CD1c-positive myeloid dendritic cell (primary cell): ENCODE data around the gene ANAPC7.
"Not testable (repeated sequence)": the region's sequence is repeated elsewhere in the genome, so short reads cannot be mapped to it uniquely, and the experiment has no call there.

ENCODE experiments used
- DNase-seq: peaks from one replicate; pipeline ENCODE4 v3.0.0-alpha.2; 2016; ENCODE audit errors: extremely low spot score

ANAPC7 gene, protein sequence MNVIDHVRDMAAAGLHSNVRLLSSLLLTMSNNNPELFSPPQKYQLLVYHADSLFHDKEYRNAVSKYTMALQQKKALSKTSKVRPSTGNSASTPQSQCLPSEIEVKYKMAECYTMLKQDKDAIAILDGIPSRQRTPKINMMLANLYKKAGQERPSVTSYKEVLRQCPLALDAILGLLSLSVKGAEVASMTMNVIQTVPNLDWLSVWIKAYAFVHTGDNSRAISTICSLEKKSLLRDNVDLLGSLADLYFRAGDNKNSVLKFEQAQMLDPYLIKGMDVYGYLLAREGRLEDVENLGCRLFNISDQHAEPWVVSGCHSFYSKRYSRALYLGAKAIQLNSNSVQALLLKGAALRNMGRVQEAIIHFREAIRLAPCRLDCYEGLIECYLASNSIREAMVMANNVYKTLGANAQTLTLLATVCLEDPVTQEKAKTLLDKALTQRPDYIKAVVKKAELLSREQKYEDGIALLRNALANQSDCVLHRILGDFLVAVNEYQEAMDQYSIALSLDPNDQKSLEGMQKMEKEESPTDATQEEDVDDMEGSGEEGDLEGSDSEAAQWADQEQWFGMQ

DNA sequence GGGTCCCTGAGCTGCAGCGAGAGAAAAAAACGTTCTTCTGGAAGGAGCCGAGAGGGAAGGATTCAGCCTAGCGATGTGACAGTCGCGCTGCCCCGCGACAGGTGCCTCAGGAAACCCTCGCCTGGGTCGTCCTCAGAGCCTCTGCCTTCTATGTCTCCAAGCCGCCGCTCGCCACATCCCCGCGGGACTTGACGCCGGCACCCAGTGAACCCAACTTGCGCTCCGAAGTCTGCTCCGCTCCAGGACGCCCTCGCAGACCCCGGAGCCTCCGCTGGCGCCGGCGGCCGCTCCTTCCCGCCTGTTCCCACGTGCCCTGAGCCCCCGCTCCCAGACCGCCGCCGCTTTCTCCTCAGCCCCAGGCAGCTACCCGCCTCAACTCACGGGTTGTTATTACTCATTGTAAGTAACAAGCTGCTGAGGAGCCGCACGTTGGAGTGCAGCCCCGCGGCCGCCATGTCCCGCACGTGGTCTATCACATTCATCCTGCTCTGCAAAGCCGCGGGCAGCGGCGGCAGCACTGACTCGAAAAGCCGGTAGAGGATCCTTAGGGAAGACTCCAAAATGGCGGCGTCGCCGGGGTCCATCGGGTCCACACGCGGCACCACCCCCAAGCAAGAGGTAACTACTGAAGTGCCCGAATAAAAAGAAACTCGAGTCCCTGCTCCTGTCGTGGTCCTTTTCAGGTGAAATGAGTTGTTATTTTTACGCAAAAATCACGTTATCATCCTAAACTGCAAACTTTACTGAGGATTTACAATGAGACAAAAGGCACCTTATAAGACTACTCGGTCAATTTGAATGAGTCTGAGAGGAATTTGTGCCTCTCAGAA lies at the start of gene ANAPC7:
Gene ANAPC7 (minus strand): TSS at position 563 of the 830 bp plus-strand sequence. CDS start 81 bp downstream, at position 482.
- peak; percentile 95 for DNase-seq

GRCh38 chr12:110451263-110451662 lies 47.8 kb upstream of the ANAPC7 start:
- no peak for DNase-seq

DNA sequence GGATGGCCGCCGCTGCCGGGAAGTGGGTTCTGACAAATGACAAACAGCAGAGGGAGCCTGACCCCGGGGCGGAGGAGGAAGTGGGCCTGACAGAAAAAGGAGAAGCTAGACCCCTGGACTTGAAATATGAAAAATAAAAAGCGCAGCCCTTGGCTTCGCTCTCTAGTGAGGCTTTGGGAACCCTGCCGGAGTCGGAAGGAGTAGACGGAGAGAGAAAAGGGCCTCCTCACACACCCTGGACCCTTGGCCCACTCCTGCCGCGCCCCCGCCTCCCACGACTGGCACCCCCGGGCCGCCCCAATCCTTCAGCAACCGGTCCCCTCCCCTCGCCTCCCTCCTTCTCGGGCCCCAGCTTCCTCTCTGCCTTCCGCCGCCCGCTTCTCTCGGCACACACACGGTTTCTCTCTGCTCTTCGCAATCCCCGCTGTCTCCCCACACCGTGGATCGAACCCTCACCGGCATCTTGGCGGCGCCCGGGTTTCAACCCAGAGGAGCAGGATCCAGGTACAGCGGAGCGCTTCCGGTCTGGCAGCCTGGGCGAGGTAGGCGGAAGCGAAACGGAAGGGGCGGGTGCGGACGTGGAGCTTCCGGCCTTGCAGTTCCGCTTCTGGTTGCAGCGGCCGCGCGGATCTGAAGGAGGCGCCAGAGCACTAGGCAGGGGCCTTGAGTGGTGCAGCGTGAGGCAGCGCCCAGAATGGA lies 46.4 kb upstream of the ANAPC7 start, which contains the start of gene ARPC3:
Gene ARPC3 (minus strand): TSS at position 539 of the 699 bp plus-strand sequence. CDS start 77 bp downstream, at position 462.
- peak; percentile 98 for DNase-seq

GRCh38 chr12:110444455-110444854 lies 40.9 kb upstream of the ANAPC7 start:
- peak; percentile 5 for DNase-seq

DNA sequence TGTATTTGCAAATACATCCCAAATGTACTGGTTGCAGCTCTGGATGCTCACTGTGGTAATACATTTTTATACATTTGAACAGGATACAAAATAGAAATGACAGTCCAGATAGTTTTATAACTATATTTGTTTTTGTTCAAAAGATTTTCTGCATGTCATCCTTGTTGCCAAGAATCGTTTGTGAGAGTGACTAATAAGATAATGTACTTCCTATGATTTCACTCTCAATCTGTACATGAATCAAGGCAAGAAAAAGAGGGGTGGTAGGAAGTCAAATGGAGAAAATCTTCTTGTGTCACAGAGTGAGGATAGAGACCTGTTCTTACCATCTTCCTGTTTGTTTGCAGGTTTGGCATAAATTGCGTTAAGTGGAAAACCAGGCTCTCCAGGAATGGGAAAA lies 32.7 kb upstream of the ANAPC7 start:
- DNase-seq: no peak

DNA sequence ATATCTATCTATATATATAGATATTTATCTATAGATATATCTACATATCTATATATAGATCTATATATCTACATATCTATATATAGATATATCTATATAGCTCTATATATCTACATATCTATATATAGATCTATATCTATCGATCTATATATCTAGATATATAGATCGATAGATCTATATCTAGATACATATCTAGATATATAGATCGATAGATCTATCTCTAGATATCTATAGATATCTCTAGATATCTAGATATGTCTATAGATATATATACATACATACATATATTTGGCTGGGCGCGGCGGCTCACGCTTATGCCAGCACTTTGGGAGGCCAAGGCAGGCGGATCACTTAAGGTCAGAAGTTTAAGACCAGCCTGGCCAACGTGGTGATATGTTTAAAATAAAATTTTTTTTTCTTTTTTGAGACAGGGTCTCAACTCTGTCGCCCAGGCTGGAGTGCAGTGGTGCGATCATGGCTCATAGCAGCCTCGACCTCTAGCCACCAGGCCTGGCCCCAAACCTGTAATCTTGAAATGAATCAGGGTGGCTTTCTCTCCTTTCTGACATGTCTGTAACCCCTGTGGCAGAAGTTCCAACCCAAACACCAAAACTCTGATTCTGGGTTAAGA lies 28.6 kb upstream of the ANAPC7 start:
- DNase-seq: no peak

DNA sequence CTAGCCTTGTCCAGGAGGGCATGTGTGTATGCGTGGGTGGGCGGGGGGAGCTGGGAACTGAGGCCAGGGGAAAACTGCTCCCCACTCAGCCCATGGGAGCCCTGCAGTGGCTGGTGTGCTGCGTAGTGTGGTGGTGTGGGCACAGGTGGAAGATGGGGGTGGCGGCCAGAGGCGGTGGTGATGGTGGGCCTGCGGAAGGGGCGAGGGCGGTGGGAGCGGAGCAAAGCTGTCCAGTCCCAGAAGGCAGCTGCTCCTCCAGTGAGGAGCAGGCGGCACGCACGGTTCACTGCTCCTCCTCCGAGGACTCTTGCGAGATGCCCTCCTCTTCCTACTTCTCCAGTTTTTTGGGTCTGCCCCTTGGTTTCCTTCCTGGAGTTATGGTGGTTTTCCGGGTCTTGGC lies 26.2 kb upstream of the ANAPC7 start:
- not testable (repeated sequence) for DNase-seq

DNA sequence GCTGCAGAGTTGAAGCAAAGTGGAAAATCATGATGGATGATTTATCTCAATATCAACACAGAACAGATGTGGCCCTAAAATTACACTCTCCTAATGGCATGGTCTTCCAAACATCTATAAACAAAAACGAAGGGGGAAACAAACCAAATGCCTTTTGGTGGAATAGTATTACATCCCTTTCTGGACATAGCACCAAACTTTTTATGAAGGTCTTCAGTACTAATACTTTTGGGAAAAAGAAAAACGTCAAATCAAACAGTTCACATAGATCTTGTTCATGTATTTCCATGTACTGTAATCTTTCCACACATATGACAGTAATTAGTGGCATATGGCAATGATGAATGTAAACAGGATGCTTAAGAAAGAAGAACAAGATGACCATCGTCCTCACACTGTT lies 22.9 kb upstream of the ANAPC7 start:
- no peak for DNase-seq

DNA sequence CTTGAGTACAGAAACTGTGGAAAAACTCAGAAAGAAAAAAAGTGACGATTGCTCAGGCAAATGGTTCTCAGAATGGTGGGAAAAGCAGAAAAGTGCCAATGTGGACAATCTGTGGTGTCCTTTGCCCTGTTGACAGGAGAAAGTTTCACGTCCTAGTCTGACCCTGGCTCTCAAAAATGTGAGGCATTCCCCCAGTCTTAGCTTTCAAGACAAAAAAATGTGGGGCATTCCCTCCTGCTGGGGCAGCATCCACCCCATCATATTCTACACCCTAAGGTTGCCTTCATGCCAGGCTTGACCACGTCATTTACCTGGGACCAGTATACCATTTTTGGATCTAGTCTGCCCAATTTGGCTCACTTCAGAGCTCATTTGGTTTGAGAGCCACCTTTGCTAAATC lies 20.7 kb upstream of the ANAPC7 start:
- DNase-seq: no peak

DNA sequence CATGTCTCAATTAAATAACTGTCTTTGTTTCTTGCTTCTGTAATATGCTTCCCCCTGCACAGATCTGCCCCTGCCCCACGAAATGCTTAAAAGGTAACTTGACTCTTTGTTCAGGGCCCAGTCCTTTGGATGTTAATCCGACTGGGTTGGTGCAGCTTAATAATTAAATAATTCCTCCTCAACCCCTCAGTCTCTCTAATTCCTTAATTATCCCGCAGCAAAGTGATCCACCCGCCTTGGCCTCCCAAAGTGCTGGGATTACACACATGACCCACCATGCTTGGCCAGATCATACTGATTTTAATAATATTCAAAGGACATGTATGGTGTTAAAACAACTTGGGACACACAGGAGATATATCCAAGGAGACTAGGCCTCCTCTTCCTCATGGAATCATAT lies 18.2 kb upstream of the ANAPC7 start:
- no peak for DNase-seq

DNA sequence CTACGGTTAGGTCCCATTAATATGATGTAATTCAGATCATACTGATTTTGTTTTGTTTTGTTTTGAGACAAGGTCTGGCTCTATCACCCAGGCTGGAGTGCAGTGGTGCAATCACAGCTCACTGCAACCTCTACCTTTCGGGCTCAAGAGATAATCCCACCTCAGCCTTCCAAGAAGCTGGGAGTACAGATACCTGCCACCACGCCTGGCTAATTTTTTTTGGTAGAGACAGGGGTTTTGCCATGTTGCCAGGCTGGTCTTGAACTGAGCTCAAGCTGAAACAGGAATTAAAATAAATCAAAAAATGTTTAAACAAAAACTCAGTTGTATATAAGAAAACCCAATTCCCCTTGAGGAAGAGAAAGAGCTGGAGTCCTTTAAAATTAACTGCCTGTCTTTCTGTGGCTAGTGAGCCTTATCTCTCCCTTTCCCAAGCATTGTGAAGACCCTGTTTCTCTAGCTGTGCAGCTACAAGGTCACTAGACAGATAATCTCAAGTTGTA lies 17.7 kb upstream of the ANAPC7 start:
- DNase-seq: no peak

- not testable (repeated sequence) for DNase-seq
These were observed 17.1 kb upstream of the ANAPC7 start for GRCh38 chr12:110420644-110421043.

- DNase-seq: peak; percentile 59
These were observed 13.6 kb upstream of the ANAPC7 start for GRCh38 chr12:110417113-110417512.

GRCh38 chr12:110410086-110410485 lies 6.6 kb upstream of the ANAPC7 start:
- not testable (repeated sequence) for DNase-seq

GRCh38 chr12:110405126-110405662 lies 1.7 kb upstream of the ANAPC7 start:
- not testable (repeated sequence) for DNase-seq

DNA sequence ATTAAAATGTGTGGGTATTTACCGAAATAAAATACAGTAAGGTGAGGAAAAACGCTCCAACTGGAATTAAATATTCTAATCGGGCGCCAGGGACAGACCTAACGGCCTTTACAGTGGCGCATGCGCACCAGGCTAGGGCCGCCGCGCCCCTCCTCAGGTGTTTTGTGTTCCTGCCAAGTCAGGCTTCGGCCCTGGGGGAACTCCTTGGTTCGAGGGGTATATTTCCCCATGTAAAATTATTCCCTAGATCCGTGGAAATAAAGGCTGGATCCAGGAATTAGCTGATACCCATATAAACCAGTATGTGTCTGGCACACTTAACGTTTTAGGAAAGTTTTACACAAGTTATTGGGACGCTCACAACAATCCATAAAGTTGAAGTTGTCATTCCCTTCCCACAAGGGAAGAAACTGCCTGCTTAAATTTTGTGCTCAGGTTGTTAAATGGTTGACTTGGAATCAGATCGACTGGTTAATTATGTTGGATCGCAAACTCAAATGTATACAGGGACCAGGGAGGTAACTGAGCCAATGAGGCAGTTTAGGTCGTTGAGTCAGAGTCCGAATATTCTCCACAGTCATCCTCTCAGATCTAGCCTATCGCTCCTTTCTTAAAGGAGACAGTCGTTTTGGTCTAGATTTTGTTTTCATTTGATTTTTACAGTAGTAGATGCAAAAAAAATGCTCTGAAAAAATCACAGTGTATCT lies 621 bp upstream of the ANAPC7 start:
- DNase-seq: peak; percentile 87

GRCh38 chr12:110382683-110383082 lies 20.8 kb downstream of the ANAPC7 start:
- no peak for DNase-seq

DNA sequence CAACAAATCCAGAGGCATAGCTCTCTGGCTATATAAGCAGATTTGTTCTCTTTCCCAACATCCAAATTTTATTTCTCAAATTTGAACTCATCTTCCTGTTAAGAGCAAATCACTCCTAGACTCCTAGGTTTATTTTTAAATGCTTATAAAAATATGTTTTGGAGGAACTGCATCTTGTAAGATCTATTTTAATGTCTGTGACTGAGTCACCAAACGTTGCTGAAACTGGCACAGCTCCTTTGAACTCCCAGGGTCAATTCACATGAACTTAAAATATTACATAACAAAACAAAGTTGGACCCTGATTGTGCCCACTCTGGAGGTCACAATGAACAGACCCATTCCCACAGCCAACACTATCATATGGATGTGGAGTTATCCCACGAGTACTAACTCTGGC lies 23.9 kb downstream of the ANAPC7 start:
- peak; percentile 13 for DNase-seq

DNA sequence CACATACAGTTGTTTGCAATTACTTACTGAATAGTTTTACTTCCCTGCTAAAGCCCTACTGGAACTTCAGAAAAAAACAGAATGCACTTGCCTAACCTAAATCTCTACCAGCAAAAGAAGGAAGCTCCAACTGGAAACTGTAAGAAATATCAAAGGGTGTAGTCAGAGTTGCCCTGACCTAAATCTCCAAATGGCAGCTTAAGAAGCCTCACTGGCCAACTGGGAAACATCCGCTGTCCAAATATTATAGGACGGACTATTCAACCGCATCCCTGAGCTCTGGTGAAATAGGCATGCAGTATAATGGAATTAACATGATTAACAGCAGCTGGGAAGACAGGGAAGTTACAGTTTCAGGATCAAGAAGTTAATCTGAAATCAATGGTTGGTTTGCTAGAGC lies 24.3 kb downstream of the ANAPC7 start:
- DNase-seq: peak; percentile 51
